Immature natural killer cell (primary cell): ENCODE results near the gene TMEM184B. TPM values are rescaled to one million over a fixed set of nuclear protein-coding genes. Genes with fewer than 3 reads are reported as not detected.
"Not testable (repeated sequence)": the region's sequence is repeated elsewhere in the genome, so short reads cannot be mapped to it uniquely, and the experiment has no call there.

Experiments used
- DNase-seq, 3 donors: peaks; one replicate each; pipeline ENCODE4 v3.0.0; 2022; ENCODE audit warnings: mixed read lengths in 1 of 3
- H3K27ac Mint-ChIP-seq, 6 donors: one replicate each; pipeline ENCODE4 v1.8.0; 2020; ENCODE audit warnings: mixed read lengths in 6 of 6, mild to moderate bottlenecking in 5 of 6, inconsistent platforms in 4 of 6, moderate library complexity in 3 of 6
- H3K27me3 Mint-ChIP-seq, 3 donors: one replicate each; pipeline ENCODE4 v1.8.0; 2020 to 2021; ENCODE audit warnings: low read depth in 3 of 3, mild to moderate bottlenecking in 3 of 3, mixed read lengths in 3 of 3, moderate library complexity in 3 of 3, inconsistent platforms in 1 of 3
- H3K36me3 Mint-ChIP-seq, 3 donors: one replicate each; pipeline ENCODE4 v1.8.0; 2020; ENCODE audit warnings: mixed read lengths in 3 of 3, inconsistent platforms in 2 of 3, mild to moderate bottlenecking in 2 of 3
- H3K4me1 Mint-ChIP-seq, 2 donors: one replicate each; pipeline ENCODE4 v1.8.0; 2020; ENCODE audit warnings: inconsistent platforms in 2 of 2, mild to moderate bottlenecking in 2 of 2, mixed read lengths in 2 of 2, moderate library complexity in 1 of 2
- H3K4me3 Mint-ChIP-seq, 5 donors: one replicate each; pipeline ENCODE4 v1.8.0; 2020; ENCODE audit warnings: mild to moderate bottlenecking in 5 of 5, mixed read lengths in 5 of 5, inconsistent platforms in 3 of 5, moderate library complexity in 3 of 5
- H3K9me3 Mint-ChIP-seq, 6 donors: one replicate each; pipeline ENCODE4 v1.8.0; 2020; ENCODE audit warnings: mild to moderate bottlenecking in 6 of 6, mixed read lengths in 6 of 6, inconsistent platforms in 4 of 6, moderate library complexity in 3 of 6
- polyA plus RNA-seq, 3 donors: library from polyadenylated mRNA; unstranded; fragments of 300-500 nt; fragmentation: Illumina TruSeq; gene quantifications; one replicate each; pipeline ENCODE4 v1.2.3, GENCODE V29; 2021

TMEM184B gene
- polyA plus RNA-seq, 3 donors from 2014 or later, result 12.1 to 50.7 (median 30.3) TPM

GRCh38 chr22:38191055-38191454 lies 81.8 kb downstream of the TMEM184B start:
- H3K36me3 Mint-ChIP-seq, result no peaks in the 10 kb centered on the region
- peak overlapping the region in 1 of 6 donors; percentile 71 for H3K27ac Mint-ChIP-seq
- H3K27me3 Mint-ChIP-seq, result peaks cover 2 to 4% (median 2%) of the 10 kb centered on the region in 3 donors
- H3K4me1 Mint-ChIP-seq, result peaks cover 8% of the 10 kb centered on the region in 2 donors
- H3K9me3 Mint-ChIP-seq, result peaks cover 0 to 2% (median 0%) of the 10 kb centered on the region in 6 donors
- H3K4me3 Mint-ChIP-seq, result no peak overlapping the region
- no peak for DNase-seq

GRCh38 chr22:38190581-38190980 lies 82.2 kb downstream of the TMEM184B start:
- peaks cover 8% of the 10 kb centered on the region in 2 donors for H3K4me1 Mint-ChIP-seq
- H3K27ac Mint-ChIP-seq, result no peak overlapping the region
- peaks cover 2 to 4% (median 2%) of the 10 kb centered on the region in 3 donors for H3K27me3 Mint-ChIP-seq

GRCh38 chr22:38189104-38189503 lies 83.7 kb downstream of the TMEM184B start:
- H3K27ac Mint-ChIP-seq, result no peak overlapping the region
- H3K9me3 Mint-ChIP-seq, result peaks cover 0 to 2% (median 0%) of the 10 kb centered on the region in 6 donors
- no peaks in the 10 kb centered on the region for H3K36me3 Mint-ChIP-seq
- peaks cover under 1 to 2% of the 10 kb centered on the region in 2 donors for H3K4me1 Mint-ChIP-seq
- peaks cover 0 to 4% (median 2%) of the 10 kb centered on the region in 3 donors for H3K27me3 Mint-ChIP-seq
- H3K4me3 Mint-ChIP-seq, result no peak overlapping the region
- no peak for DNase-seq

More at GRCh38 chr22:38190581-38190980, 82.2 kb downstream of the TMEM184B start:
- Mint-ChIP-seq H3K36me3 (no peaks in the 10 kb centered on the region), H3K4me3 (no peak overlapping the region), H3K9me3 (peaks cover 0 to 2% (median 0%) of the 10 kb centered on the region in 6 donors)
- DNase-seq, result no peak

- Mint-ChIP-seq H3K4me3 (no peak overlapping the region), H3K27me3 (peaks cover 0 to 3% (median 2%) of the 10 kb centered on the region in 3 donors), H3K27ac (peak overlapping the region in 2 of 6 donors; percentile 9 to 16), H3K9me3 (peaks cover 0 to 2% (median 0%) of the 10 kb centered on the region in 6 donors), H3K36me3 (no peaks in the 10 kb centered on the region), H3K4me1 (peaks cover 4 to 8% of the 10 kb centered on the region in 2 donors)
- no peak for DNase-seq
Observed at GRCh38 chr22:38187413-38188212, 85.2 kb downstream of the TMEM184B start.

GRCh38 chr22:38186429-38186828 lies 86.4 kb downstream of the TMEM184B start:
- H3K36me3 Mint-ChIP-seq, result no peaks in the 10 kb centered on the region
- peak overlapping the region in 2 of 6 donors; percentile 28 to 42 for H3K27ac Mint-ChIP-seq
- H3K9me3 Mint-ChIP-seq, result peaks cover 0 to 2% (median 0%) of the 10 kb centered on the region in 6 donors
- H3K27me3 Mint-ChIP-seq, result peaks cover 0 to 5% (median 4%) of the 10 kb centered on the region in 3 donors
- H3K4me3 Mint-ChIP-seq, result no peak overlapping the region
- peaks cover 15 to 18% of the 10 kb centered on the region in 2 donors for H3K4me1 Mint-ChIP-seq
- no peak for DNase-seq

GRCh38 chr22:38184788-38185187 lies 88.0 kb downstream of the TMEM184B start:
- no peaks in the 10 kb centered on the region for H3K36me3 Mint-ChIP-seq
- peaks cover 0 to 9% (median 5%) of the 10 kb centered on the region in 3 donors for H3K27me3 Mint-ChIP-seq
- H3K4me1 Mint-ChIP-seq, result peaks cover 32 to 34% of the 10 kb centered on the region in 2 donors
- no peak for DNase-seq
- H3K27ac Mint-ChIP-seq, result no peak overlapping the region
- H3K9me3 Mint-ChIP-seq, result peaks cover 0 to 2% (median 0%) of the 10 kb centered on the region in 6 donors
- no peak overlapping the region for H3K4me3 Mint-ChIP-seq

- peaks cover 0 to 2% (median 0%) of the 10 kb centered on the region in 6 donors for H3K9me3 Mint-ChIP-seq
- DNase-seq, result peak; percentile 99
- peaks cover 57 to 59% of the 10 kb centered on the region in 2 donors for H3K4me1 Mint-ChIP-seq
- H3K27me3 Mint-ChIP-seq, result peaks cover 9 to 15% (median 12%) of the 10 kb centered on the region in 3 donors
- H3K27ac Mint-ChIP-seq, result peak within 1 kb of the TSS; percentile 88 to 99 (median 98)
- H3K4me3 Mint-ChIP-seq, result peak within 1 kb of the TSS; percentile 85 to 98 (median 95)
- H3K36me3 Mint-ChIP-seq, result peaks cover 0 to 4% (median 0%) of the 10 kb centered on the region in 3 donors
Observed at GRCh38 chr22:38181453-38182200, 91.2 kb downstream of the TMEM184B start, which contains the start of gene PLA2G6. Gene PLA2G6, minus strand, starts transcription at chr22:38181830. Its CDS starts 12,404 bp downstream, at chr22:38169426.

- peaks cover 12 to 15% (median 14%) of the 10 kb centered on the region in 3 donors for H3K27me3 Mint-ChIP-seq
- peaks cover 0 to 4% (median 0%) of the 10 kb centered on the region in 3 donors for H3K36me3 Mint-ChIP-seq
- peaks cover 64 to 65% of the 10 kb centered on the region in 2 donors for H3K4me1 Mint-ChIP-seq
- DNase-seq, result peak in 2 of 3 donors; percentile 36 to 40
- H3K9me3 Mint-ChIP-seq, result peaks cover 0 to 2% (median 0%) of the 10 kb centered on the region in 6 donors
- H3K4me3 Mint-ChIP-seq, result peak overlapping the region; percentile 85 to 98 (median 95)
- H3K27ac Mint-ChIP-seq, result peak overlapping the region; percentile 88 to 99 (median 98)
Observed at GRCh38 chr22:38180841-38181452, 91.9 kb downstream of the TMEM184B start.

GRCh38 chr22:38178605-38178937 lies 94.2 kb downstream of the TMEM184B start:
- DNase-seq, H3K4me3 Mint-ChIP-seq, H3K9me3 Mint-ChIP-seq, H3K36me3 Mint-ChIP-seq: not testable (repeated sequence)
- Mint-ChIP-seq H3K27me3 (peaks cover 12 to 15% (median 15%) of the 10 kb centered on the region in 3 donors), H3K4me1 (peaks cover 79 to 81% of the 10 kb centered on the region in 2 donors), H3K27ac (peak overlapping the region in 4 of 6 donors; percentile 36 to 97 (median 76))

- Mint-ChIP-seq H3K4me3 (peak overlapping the region in 4 of 5 donors; percentile 27 to 83 (median 58)), H3K9me3 (peaks cover 0 to 2% (median 0%) of the 10 kb centered on the region in 6 donors), H3K27ac (peak overlapping the region; percentile 77 to 99 (median 96)), H3K4me1 (peaks cover 81 to 86% of the 10 kb centered on the region in 2 donors), H3K36me3 (peaks cover 0 to 4% (median 0%) of the 10 kb centered on the region in 3 donors), H3K27me3 (peaks cover 12 to 17% (median 17%) of the 10 kb centered on the region in 3 donors)
- no peak for DNase-seq
Observed at GRCh38 chr22:38177926-38178604, 94.7 kb downstream of the TMEM184B start.

- H3K36me3 Mint-ChIP-seq, DNase-seq, H3K9me3 Mint-ChIP-seq: not testable (repeated sequence)
- peak overlapping the region; percentile 71 to 83 (median 77) for H3K4me3 Mint-ChIP-seq
- H3K4me1 Mint-ChIP-seq, result peaks cover 81 to 86% of the 10 kb centered on the region in 2 donors
- peak overlapping the region; percentile 90 to 99 (median 98) for H3K27ac Mint-ChIP-seq
- peaks cover 17 to 22% (median 22%) of the 10 kb centered on the region in 3 donors for H3K27me3 Mint-ChIP-seq
Observed at GRCh38 chr22:38177571-38177925, 95.3 kb downstream of the TMEM184B start.

GRCh38 chr22:38177044-38177443 lies 95.8 kb downstream of the TMEM184B start:
- peaks cover 0 to 2% (median 0%) of the 10 kb centered on the region in 6 donors for H3K9me3 Mint-ChIP-seq
- H3K4me3 Mint-ChIP-seq, result peak overlapping the region; percentile 71 to 83 (median 77)
- H3K36me3 Mint-ChIP-seq, result peaks cover 0 to 5% (median under 1%) of the 10 kb centered on the region in 3 donors
- H3K27ac Mint-ChIP-seq, result peak overlapping the region; percentile 90 to 99 (median 98)
- H3K27me3 Mint-ChIP-seq, result peaks cover 17 to 24% (median 24%) of the 10 kb centered on the region in 3 donors
- peak; percentile 68 to 77 (median 74) for DNase-seq
- peaks cover 83 to 87% of the 10 kb centered on the region in 2 donors for H3K4me1 Mint-ChIP-seq
